CD14-positive monocyte (primary cell): ENCODE data around the gene ARMH1. TPM values are rescaled to one million over a fixed set of nuclear protein-coding genes. Genes with fewer than 3 reads are reported as not detected.
A peak's percentile ranks its signal among the peaks of the same experiment; 100 is the strongest.

Experiments
- DNase-seq, 3 donors: peaks; one replicate each; pipeline ENCODE4 v3.0.0-alpha.2; 2011 to 2022
- H2AFZ ChIP-seq: 2 replicates; pipeline ENCODE4 v1.6.0; 2012; ENCODE audit warnings: mild to moderate bottlenecking, low read depth, low read length, inconsistent platforms; ENCODE audit not compliant: insufficient read depth, poor library complexity, severe bottlenecking
- H3K27ac ChIP-seq, 2 donors: 1 replicate in 1 of 2; 2 replicates in 1 of 2; pipeline ENCODE4 v1.5.1; 2012 to 2013; ENCODE audit warnings: low read length in 2 of 2, control low read depth in 1 of 2, inconsistent platforms in 1 of 2, low read depth in 1 of 2, mild to moderate bottlenecking in 1 of 2
- H3K27me3 ChIP-seq, 2 donors: one replicate each; pipeline versions ENCODE4 v1.6.0 to v1.6.1; 2011 to 2013; ENCODE audit warnings: low read length in 2 of 2; ENCODE audit not compliant: control insufficient read depth in 2 of 2, insufficient read depth in 2 of 2
- H3K36me3 ChIP-seq, 2 donors: replicated peaks in 1 of 2; 1 replicate in 1 of 2; 2 replicates in 1 of 2; pipeline versions ENCODE4 v1.5.1 to v1.6.1; 2012 to 2013; ENCODE audit warnings: low read length in 2 of 2, control low read depth in 1 of 2, inconsistent platforms in 1 of 2, mild to moderate bottlenecking in 1 of 2; ENCODE audit not compliant: insufficient read depth in 2 of 2, control insufficient read depth in 1 of 2
- H3K4me1 ChIP-seq, 2 donors: 1 replicate in 1 of 2; 2 replicates in 1 of 2; pipeline versions ENCODE4 v1.5.1 to v1.6.1; 2012 to 2013; ENCODE audit warnings: low read length in 2 of 2, control low read depth in 1 of 2, inconsistent platforms in 1 of 2, mild to moderate bottlenecking in 1 of 2, moderate library complexity in 1 of 2; ENCODE audit not compliant: insufficient read depth in 2 of 2, control insufficient read depth in 1 of 2
- H3K4me2 ChIP-seq: replicated peaks from 2 replicates; pipeline ENCODE3; 2012; ENCODE audit warnings: low read length, moderate library complexity, mild to moderate bottlenecking; ENCODE audit not compliant: poor library complexity, severe bottlenecking; ENCODE audit errors: extremely low read depth
- H3K4me3 ChIP-seq, 3 experiments: fragments of 200-600 bp in 1 of 3; sonication (generic) in 1 of 3; replicated peaks in 1 of 3; 1 replicate in 2 of 3; 2 replicates in 1 of 3; pipeline ENCODE4 v1.5.1; 2011 to 2013; ENCODE audit warnings: low read length in 3 of 3, mild to moderate bottlenecking in 3 of 3, control low read depth in 2 of 3, low read depth in 2 of 3, inconsistent platforms in 1 of 3, moderate library complexity in 1 of 3
- H3K79me2 ChIP-seq: 2 replicates; pipeline ENCODE4 v1.6.0; 2012; ENCODE audit warnings: mild to moderate bottlenecking, control low read depth, inconsistent platforms, low read length, moderate library complexity; ENCODE audit not compliant: insufficient read depth
- H3K9ac ChIP-seq: 2 replicates; pipeline ENCODE4 v1.6.0; 2017; ENCODE audit warnings: low read length, mild to moderate bottlenecking; ENCODE audit not compliant: insufficient read depth, poor library complexity, severe bottlenecking
- H3K9me3 ChIP-seq, 2 donors: replicated peaks in 1 of 2; 1 replicate in 1 of 2; 2 replicates in 1 of 2; pipeline versions ENCODE4 v1.5.1 to v1.6.1; 2012 to 2013; ENCODE audit warnings: low read length in 2 of 2, control low read depth in 1 of 2; ENCODE audit not compliant: control insufficient read depth in 1 of 2, insufficient read depth in 1 of 2
- H4K20me1 ChIP-seq: 2 replicates; pipeline ENCODE4 v1.6.0; 2012; ENCODE audit warnings: mild to moderate bottlenecking, low read length, control low read depth, moderate library complexity; ENCODE audit not compliant: insufficient read depth
- H3K27ac Mint-ChIP-seq, 7 donors: one replicate each; pipeline ENCODE4 v1.8.0; 2020; ENCODE audit warnings: mild to moderate bottlenecking in 7 of 7, mixed read lengths in 7 of 7, moderate library complexity in 6 of 7, inconsistent platforms in 2 of 7
- H3K27me3 Mint-ChIP-seq, 3 donors: one replicate each; pipeline ENCODE4 v1.8.0; 2021 to 2022; ENCODE audit warnings: low read depth in 3 of 3, mild to moderate bottlenecking in 3 of 3, mixed read lengths in 3 of 3, moderate library complexity in 3 of 3, inconsistent platforms in 1 of 3
- H3K36me3 Mint-ChIP-seq, 2 donors: one replicate each; pipeline ENCODE4 v1.8.0; 2020; ENCODE audit warnings: mixed read lengths in 2 of 2, inconsistent platforms in 1 of 2, mild to moderate bottlenecking in 1 of 2
- H3K4me1 Mint-ChIP-seq: one replicate; pipeline ENCODE4 v1.8.0; 2020; ENCODE audit warnings: mild to moderate bottlenecking, mixed read lengths
- H3K4me3 Mint-ChIP-seq, 2 donors: one replicate each; pipeline ENCODE4 v1.8.0; 2020; ENCODE audit warnings: mild to moderate bottlenecking in 2 of 2, mixed read lengths in 2 of 2, moderate library complexity in 1 of 2
- H3K9me3 Mint-ChIP-seq, 7 donors: one replicate each; pipeline ENCODE4 v1.8.0; 2020 to 2022; ENCODE audit warnings: mixed read lengths in 7 of 7, mild to moderate bottlenecking in 6 of 7, moderate library complexity in 6 of 7, inconsistent platforms in 2 of 7
- WGBS: methylation state at CpG from one replicate; pipeline ENCODE4 v1.1.5; 2013; ENCODE audit warnings: missing lambda C conversion rate; ENCODE audit not compliant: insufficient coverage; 5-methylcytosine and 5-hydroxymethylcytosine counted together
- intact Hi-C, 2 donors: fragments of 100-400 bp; cut with micrococcal nuclease; formaldehyde crosslinking; loops; one replicate each; pipeline versions ENCODE4 v1.15.0 to v1.15.1; 2023
- polyA plus RNA-seq, 3 donors: library from polyadenylated mRNA; depleted of rRNA in 1 of 3; unstranded in 2 of 3; stranded (reverse) in 1 of 3; fragments of 300-500 nt in 2 of 3; fragments of >200 nt in 1 of 3; fragmentation: Illumina TruSeq in 2 of 3; gene quantifications; 1 replicate in 2 of 3; 2 replicates in 1 of 3; pipeline ENCODE4 v1.2.3, GENCODE V29; 2012 to 2021
- TF ChIP-seq, protein P1 (sequence below): fragments of 200-600 bp; IDR thresholded peaks from one replicate; pipeline ENCODE4 v1.8.0; 2022; ENCODE audit warnings: antibody characterized with exemption, mild to moderate bottlenecking

The ARMH1 gene
- polyA plus RNA-seq, 3 donors = 14.7 to 209 (median 15.8) TPM

DNA sequence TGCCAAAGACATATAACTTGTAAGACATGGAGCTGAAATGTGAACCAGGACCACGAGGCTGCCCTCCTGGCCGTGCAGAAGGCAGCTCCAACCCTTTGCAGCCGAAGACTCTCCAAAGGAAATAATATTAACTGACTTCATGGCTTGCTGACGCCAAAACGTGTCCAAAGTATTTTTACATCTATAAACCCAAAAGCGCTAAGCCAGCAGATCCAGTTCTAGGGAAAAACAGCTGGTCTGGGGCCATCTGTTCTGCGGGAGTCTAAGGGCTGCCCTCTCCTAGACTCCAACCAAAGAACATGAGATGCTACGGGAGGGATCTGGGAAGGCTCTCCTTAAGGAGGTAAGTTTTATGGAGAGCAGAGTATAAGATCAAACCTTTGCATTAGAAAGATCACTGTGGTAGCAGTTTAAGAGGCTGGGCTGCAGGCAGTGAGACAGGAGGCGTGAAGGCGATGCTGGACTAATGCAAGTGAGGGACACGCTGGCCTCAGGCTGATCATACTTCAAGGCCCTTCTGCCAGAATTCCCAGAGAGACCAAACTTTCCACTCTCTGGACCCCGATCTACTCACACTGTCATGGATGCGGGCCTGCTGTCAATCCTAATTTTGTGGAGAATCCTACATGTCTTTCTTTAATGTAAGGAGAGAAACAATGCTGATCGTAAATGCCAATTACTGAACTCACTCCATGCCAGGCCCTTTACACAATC is 1.4 kb upstream of the ARMH1 start:
- H4K20me1 ChIP-seq = peaks cover 6% of the 10 kb centered on the region
- H3K9ac ChIP-seq = peak overlapping the region; percentile 66
- peak overlapping the region; percentile 84 to 91 for H3K4me3 Mint-ChIP-seq
- peaks cover 0 to 5% (median 2%) of the 10 kb centered on the region in 3 donors for H3K27me3 Mint-ChIP-seq
- peaks cover 22% of the 10 kb centered on the region for H3K79me2 ChIP-seq
- TF ChIP-seq, protein P1, sequence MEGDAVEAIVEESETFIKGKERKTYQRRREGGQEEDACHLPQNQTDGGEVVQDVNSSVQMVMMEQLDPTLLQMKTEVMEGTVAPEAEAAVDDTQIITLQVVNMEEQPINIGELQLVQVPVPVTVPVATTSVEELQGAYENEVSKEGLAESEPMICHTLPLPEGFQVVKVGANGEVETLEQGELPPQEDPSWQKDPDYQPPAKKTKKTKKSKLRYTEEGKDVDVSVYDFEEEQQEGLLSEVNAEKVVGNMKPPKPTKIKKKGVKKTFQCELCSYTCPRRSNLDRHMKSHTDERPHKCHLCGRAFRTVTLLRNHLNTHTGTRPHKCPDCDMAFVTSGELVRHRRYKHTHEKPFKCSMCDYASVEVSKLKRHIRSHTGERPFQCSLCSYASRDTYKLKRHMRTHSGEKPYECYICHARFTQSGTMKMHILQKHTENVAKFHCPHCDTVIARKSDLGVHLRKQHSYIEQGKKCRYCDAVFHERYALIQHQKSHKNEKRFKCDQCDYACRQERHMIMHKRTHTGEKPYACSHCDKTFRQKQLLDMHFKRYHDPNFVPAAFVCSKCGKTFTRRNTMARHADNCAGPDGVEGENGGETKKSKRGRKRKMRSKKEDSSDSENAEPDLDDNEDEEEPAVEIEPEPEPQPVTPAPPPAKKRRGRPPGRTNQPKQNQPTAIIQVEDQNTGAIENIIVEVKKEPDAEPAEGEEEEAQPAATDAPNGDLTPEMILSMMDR = no peak
- no peaks in the 10 kb centered on the region for H3K9me3 ChIP-seq
- H3K36me3 ChIP-seq = peaks cover 0 to 5% of the 10 kb centered on the region in 2 donors
- H3K36me3 Mint-ChIP-seq = peaks cover 11 to 19% of the 10 kb centered on the region in 2 donors
- no peak for DNase-seq
- H3K27ac Mint-ChIP-seq = peak overlapping the region in 4 of 7 donors; percentile 93 to 96 (median 95)
- H3K4me1 Mint-ChIP-seq = peaks cover 43% of the 10 kb centered on the region
- peak overlapping the region; percentile 81 for H2AFZ ChIP-seq
- H3K27me3 ChIP-seq = no peaks in the 10 kb centered on the region
- H3K4me2 ChIP-seq = peak overlapping the region; percentile 83
- peaks cover 69 to 70% of the 10 kb centered on the region in 2 donors for H3K4me1 ChIP-seq
- H3K4me3 ChIP-seq = peak overlapping the region; percentile 50 to 79 (median 71)
- WGBS = 74% methylated on average over 8 of the region's 14 CpGs
- intact Hi-C loops = loop anchor here in 1 of 2 donors (5.0 to 10.0 kb wide), 2 partner anchors 41 to 52 kb away; no protein-coding TSS in a partner anchor
- H3K9me3 Mint-ChIP-seq = no peaks in the 10 kb centered on the region
- peak overlapping the region; percentile 55 to 87 for H3K27ac ChIP-seq

GRCh38 chr1:44673675-44674112 is 820 bp upstream of the ARMH1 start:
- peak overlapping the region; percentile 50 to 79 (median 71) for H3K4me3 ChIP-seq
- H3K4me1 ChIP-seq = peaks cover 75 to 76% of the 10 kb centered on the region in 2 donors
- Mint-ChIP-seq H3K36me3 (peaks cover 11 to 19% of the 10 kb centered on the region in 2 donors), H3K27ac (peak overlapping the region in 4 of 7 donors; percentile 81 to 96 (median 94)), H3K4me3 (peak overlapping the region; percentile 84 to 91), H3K4me1 (peaks cover 43% of the 10 kb centered on the region), H3K9me3 (no peaks in the 10 kb centered on the region), H3K27me3 (peaks cover 0 to 5% (median 2%) of the 10 kb centered on the region in 3 donors)
- H4K20me1 ChIP-seq = peaks cover 6% of the 10 kb centered on the region
- H3K36me3 ChIP-seq = peaks cover 0 to 5% of the 10 kb centered on the region in 2 donors
- peak overlapping the region; percentile 84 to 87 for H3K27ac ChIP-seq
- peak overlapping the region; percentile 83 for H3K4me2 ChIP-seq
- no peaks in the 10 kb centered on the region for H3K9me3 ChIP-seq
- no peaks in the 10 kb centered on the region for H3K27me3 ChIP-seq
- H3K9ac ChIP-seq = peak overlapping the region; percentile 66
- intact Hi-C loops = loop anchor here in 1 of 2 donors (5.0 to 10.0 kb wide), 2 partner anchors 41 to 51 kb away; no protein-coding TSS in a partner anchor
- no peak for DNase-seq
- peaks cover 22% of the 10 kb centered on the region for H3K79me2 ChIP-seq
- H2AFZ ChIP-seq = peak overlapping the region; percentile 81
- WGBS = 0% methylated on average over 7 of the region's 16 CpGs
- TF ChIP-seq, protein P1 = no peak
